ENCODE results near the gene ART1.
A peak's percentile ranks its signal among the peaks of the same experiment; 100 is the strongest.

Gene ART1

DNA sequence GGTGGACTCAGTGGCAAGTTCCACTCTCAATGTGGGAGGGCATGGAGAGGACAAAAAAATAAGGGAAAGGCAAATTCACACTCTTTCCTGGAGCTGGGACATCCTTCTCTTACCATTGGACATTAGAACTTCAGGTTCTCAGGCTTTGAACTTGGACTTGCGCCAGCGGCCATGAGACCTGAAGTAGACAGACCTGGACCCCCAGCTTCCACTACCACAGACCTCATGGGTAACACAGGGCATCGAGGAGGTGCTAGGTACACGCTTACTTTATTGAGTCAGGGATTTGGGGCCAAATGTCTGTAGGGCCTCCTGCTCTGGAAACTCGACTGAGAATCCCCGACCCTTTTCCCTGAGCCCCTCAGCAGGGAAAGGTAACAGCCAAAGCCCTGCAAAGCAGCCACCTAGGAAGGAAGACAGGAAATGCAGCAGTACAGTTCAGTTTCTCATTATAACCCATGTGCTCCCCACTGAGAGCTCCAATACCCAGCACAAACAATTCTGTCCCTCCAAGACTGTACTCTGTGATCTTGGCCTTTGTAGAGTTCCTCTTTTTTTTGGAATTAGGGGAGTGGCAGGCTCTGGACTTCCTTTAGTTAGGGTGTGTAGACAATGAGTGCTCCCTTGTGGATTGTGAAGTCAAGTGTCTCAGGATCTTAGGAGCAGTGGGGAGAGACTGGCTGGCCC, 20.6 kb downstream of the ART1 start:
- no peak for DNase-seq (ENCODE audit: low spot score)
- no peaks in the 10 kb centered on the region for H3K9me3 Mint-ChIP-seq
- no peak overlapping the region for H3K27ac Mint-ChIP-seq
- no peak overlapping the region for H3K4me3 Mint-ChIP-seq
- peaks cover 7% of the 10 kb centered on the region for H3K36me3 Mint-ChIP-seq (ENCODE audit: low read depth)
- peaks cover 2% of the 10 kb centered on the region for H3K4me1 Mint-ChIP-seq (ENCODE audit: low read depth)
- H3K27me3 Mint-ChIP-seq (ENCODE audit: low read depth): no peaks in the 10 kb centered on the region

DNA sequence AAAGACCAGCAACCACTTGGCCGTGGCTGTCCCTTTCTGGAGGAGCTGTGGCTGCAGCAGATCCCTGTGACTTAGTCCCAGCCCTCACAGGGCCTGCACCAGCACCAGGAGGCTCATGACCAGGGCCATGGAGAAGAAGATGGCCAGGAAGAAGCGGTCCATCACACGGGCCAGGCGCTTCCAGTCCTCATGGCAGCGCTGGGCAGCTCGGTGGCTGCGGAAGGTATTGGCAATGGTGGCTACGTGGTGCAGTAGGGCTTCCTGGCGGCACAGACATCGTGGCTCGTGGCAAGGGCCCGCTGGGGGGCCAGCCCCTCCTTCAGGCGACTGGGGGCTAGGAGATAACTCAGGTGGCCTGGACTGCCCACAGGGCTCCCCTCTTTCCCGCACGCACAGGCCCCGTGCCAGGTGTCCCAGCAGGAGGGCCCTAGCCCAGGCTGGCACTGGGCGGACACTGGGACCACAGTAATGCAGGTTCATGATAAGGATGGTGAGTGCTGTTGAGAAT, 21.1 kb downstream of the ART1 start:
- Mint-ChIP-seq H3K9me3 (no peaks in the 10 kb centered on the region), H3K27ac (no peak overlapping the region), H3K4me3 (no peak overlapping the region), H3K27me3 (ENCODE audit: low read depth) (no peaks in the 10 kb centered on the region), H3K4me1 (ENCODE audit: low read depth) (peaks cover 2% of the 10 kb centered on the region), H3K36me3 (ENCODE audit: low read depth) (peaks cover 12% of the 10 kb centered on the region)
- DNase-seq (ENCODE audit: low spot score): no peak

DNA sequence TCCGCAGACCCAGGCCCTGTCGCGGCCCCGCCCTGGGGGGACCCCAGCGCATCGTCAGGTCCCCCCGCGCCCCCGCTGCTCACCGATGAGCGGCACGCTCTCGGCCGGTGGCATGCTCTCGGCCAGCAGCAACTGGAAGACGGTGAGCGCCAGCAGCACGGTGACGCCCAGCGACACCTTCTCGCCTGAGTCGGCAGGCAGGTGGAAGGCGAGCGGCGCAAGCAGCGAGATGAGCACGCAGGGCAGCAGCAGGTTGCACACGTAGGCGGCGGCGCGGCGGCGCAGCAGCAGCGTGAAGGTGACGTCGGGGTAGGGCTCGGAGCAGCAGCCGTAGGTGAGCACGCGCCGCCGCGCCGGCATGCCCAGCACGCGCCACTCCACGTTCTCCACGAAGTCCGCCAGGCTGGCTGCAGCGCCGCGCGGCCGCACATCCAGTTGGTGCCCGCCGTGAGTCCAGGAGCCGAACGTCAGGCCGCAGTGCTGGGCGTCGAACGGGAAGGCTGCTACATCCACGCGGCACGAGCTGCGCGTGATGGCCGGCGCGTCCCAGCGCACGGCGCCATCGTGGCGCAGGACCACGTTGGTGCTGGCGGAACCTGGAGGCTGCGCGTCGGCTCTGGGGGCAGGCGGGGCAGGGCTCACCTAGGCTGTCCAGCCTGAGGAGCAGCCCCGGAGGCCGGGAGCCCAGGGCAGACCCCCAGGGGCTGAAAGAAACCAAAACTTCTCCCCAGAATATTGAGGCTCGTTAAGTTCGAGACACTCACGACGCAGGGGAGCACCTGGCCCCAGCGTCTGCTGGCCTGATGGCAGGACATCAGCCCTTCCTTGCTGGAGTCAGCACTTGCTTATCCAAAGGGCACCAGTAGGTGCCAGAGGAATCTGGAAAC, 22.5 kb downstream of the ART1 start:
- no peaks in the 10 kb centered on the region for H3K9me3 Mint-ChIP-seq
- no peak overlapping the region for H3K4me3 Mint-ChIP-seq
- H3K27me3 Mint-ChIP-seq (ENCODE audit: low read depth): no peaks in the 10 kb centered on the region
- H3K4me1 Mint-ChIP-seq (ENCODE audit: low read depth): peaks cover 2% of the 10 kb centered on the region
- H3K36me3 Mint-ChIP-seq (ENCODE audit: low read depth): peaks cover 12% of the 10 kb centered on the region
- no peak overlapping the region for H3K27ac Mint-ChIP-seq
- no peak for DNase-seq (ENCODE audit: low spot score)

DNA sequence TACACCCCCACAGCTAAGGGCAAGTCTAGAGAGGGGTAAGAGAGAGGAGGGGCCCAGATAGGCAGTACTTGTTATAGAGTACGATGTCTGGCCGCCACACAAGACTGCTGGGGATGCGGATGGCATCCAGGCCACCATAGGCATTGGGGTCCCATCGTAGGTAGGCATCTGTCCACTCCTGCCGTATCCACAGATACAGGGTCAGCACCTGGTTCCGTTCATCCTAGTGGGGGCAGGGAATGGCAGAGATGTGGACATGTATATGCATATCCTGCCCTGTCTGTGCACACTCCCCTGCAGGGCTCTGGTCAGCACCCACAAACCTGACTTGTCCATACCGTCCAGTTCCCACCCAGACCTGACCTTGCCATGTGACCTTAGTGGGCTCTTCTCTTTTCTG, 24.2 kb downstream of the ART1 start:
- no peaks in the 10 kb centered on the region for H3K9me3 Mint-ChIP-seq
- no peaks in the 10 kb centered on the region for H3K27me3 Mint-ChIP-seq (ENCODE audit: low read depth)
- peaks cover 21% of the 10 kb centered on the region for H3K36me3 Mint-ChIP-seq (ENCODE audit: low read depth)
- no peaks in the 10 kb centered on the region for H3K4me1 Mint-ChIP-seq (ENCODE audit: low read depth)
- no peak for DNase-seq (ENCODE audit: low spot score)
- no peak overlapping the region for H3K27ac Mint-ChIP-seq
- no peak overlapping the region for H3K4me3 Mint-ChIP-seq

- no peaks in the 10 kb centered on the region for H3K9me3 Mint-ChIP-seq
- no peak for DNase-seq (ENCODE audit: low spot score)
- H3K4me1 Mint-ChIP-seq (ENCODE audit: low read depth): no peaks in the 10 kb centered on the region
- no peak overlapping the region for H3K27ac Mint-ChIP-seq
- H3K36me3 Mint-ChIP-seq (ENCODE audit: low read depth): peaks cover 26% of the 10 kb centered on the region
- no peaks in the 10 kb centered on the region for H3K27me3 Mint-ChIP-seq (ENCODE audit: low read depth)
- no peak overlapping the region for H3K4me3 Mint-ChIP-seq
Observed at GRCh38 chr11:3669742-3670183, 24.8 kb downstream of the ART1 start.

DNA sequence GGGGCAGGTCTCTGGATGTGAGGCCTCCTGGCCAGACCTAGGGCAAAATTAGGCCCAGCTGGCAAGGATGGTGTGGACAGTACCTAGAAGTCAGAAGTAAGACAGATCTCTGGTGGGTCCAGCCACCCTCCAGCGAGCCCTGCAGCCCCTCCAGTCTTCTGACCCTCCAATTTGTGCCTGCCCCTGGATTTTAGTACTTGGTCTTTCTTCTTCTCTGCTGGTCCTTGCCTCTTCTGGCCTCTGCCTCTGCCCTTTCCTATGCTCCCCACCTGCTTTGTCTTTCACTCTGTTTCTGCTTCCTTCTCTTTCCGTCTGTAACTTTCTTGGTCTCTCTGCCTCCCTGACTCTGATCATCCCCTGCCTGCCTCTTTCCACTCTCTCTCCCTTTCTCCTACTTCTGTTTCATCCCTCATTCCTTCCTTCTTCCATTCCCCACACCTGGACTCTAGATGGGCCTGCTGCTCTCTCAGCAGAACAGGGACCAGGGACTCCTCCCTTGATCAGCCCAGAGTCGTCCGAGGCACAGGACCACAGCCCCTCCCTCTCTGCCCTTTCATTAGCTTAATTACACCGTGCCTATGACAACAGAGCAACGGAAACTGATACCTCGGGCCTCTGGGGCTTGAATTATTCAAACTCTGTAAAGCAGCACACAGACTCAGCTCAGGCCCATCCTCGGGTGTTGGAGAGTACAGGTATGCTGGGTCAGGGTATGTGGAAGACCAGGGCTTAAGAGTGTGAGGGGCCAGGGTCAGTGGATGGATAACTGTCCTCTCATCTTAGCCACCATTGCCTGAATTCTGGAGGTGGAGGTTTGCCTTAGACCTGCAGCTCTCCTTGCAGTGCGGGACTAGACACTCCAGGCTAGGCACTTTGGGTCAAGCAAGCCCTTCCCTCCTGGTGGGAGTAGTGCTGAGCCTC, 26.7 kb downstream of the ART1 start, which contains the start of gene CHRNA10:
Gene CHRNA10, minus strand, starts transcription at position 51 of the 921 bp plus-strand sequence. CDS start 72 bp downstream, outside the sequence.
- H3K9me3 Mint-ChIP-seq: no peaks in the 10 kb centered on the region
- no peak within 1 kb of the TSS for H3K4me3 Mint-ChIP-seq
- H3K36me3 Mint-ChIP-seq (ENCODE audit: low read depth): peaks cover 37% of the 10 kb centered on the region
- no peaks in the 10 kb centered on the region for H3K27me3 Mint-ChIP-seq (ENCODE audit: low read depth)
- DNase-seq (ENCODE audit: low spot score): no peak
- peak within 1 kb of the TSS; percentile 37 for H3K27ac Mint-ChIP-seq
- H3K4me1 Mint-ChIP-seq (ENCODE audit: low read depth): no peaks in the 10 kb centered on the region

DNA sequence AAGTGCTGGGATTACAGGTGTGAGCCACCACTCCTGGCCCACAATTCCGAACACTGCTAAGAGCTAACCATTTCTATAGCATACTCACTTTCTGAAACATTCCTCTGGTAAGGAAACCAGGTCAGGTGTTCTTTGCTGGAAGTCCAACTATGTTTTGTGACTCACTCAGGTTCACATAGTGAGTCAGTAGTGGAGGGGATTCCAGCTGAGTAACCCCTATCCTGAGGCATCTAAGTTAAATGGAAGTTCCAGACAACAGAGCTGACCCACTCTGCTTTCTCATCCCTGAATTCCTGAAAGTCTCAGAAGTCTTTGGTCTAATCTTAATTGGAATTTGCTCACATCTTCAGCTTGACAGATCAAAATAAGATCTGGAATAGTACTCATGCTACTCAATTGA, 29.3 kb downstream of the ART1 start:
- Mint-ChIP-seq H3K27ac (no peak overlapping the region), H3K4me1 (ENCODE audit: low read depth) (no peaks in the 10 kb centered on the region), H3K4me3 (no peak overlapping the region), H3K9me3 (no peaks in the 10 kb centered on the region), H3K27me3 (ENCODE audit: low read depth) (no peaks in the 10 kb centered on the region), H3K36me3 (ENCODE audit: low read depth) (peaks cover 57% of the 10 kb centered on the region)
- DNase-seq (ENCODE audit: low spot score): no peak

DNA sequence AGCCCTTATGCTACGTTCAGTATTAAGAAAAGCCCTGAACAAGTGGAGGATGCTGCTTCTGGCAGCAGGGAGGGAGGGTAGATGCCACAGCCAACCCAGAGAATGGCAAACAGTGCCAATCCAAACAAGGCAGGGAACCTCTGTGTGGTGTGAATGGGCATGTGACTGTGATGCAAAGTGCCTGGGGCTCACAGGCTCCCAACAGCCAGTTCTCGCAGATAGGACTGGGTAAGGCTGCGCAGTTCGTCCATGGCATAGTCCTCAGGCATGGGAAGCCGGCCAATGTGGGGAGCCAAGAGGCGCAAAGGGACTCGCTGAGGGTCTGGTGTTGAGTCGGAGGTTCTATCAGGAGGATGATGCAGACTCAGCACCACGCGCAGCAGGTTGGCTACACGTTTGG, 31.0 kb downstream of the ART1 start:
- DNase-seq (ENCODE audit: low spot score): no peak
- Mint-ChIP-seq H3K4me1 (ENCODE audit: low read depth) (no peaks in the 10 kb centered on the region), H3K36me3 (ENCODE audit: low read depth) (peaks cover 63% of the 10 kb centered on the region), H3K27ac (no peak overlapping the region), H3K9me3 (no peaks in the 10 kb centered on the region), H3K27me3 (ENCODE audit: low read depth) (no peaks in the 10 kb centered on the region), H3K4me3 (no peak overlapping the region)

GRCh38 chr11:3679077-3679476, 34.1 kb downstream of the ART1 start:
- Mint-ChIP-seq H3K9me3 (no peaks in the 10 kb centered on the region), H3K4me3 (no peak overlapping the region), H3K36me3 (ENCODE audit: low read depth) (peaks cover 73% of the 10 kb centered on the region), H3K27me3 (ENCODE audit: low read depth) (no peaks in the 10 kb centered on the region), H3K27ac (no peak overlapping the region), H3K4me1 (ENCODE audit: low read depth) (peaks cover 9% of the 10 kb centered on the region)
- DNase-seq (ENCODE audit: low spot score): no peak

DNA sequence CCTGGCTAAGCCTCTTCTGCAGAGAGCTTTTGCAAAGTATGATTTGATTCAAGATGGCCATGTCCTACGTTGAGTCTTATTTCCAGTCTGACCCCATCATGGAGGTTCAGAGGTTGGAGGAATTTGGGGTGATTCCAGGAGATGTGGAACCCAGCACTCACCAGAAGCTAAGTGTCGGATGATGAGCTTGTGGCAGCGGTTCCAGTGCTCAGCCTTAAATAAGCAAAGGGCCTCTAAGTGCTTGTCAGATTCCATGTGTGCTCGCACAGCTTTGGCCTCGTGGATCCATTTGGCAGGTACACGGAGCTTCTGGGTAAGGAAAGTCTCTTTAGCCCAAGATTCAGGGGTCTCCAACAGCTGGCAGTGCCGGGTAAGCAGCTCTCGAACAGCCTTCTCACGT, 38.1 kb downstream of the ART1 start:
- no peaks in the 10 kb centered on the region for H3K9me3 Mint-ChIP-seq
- H3K27me3 Mint-ChIP-seq (ENCODE audit: low read depth): no peaks in the 10 kb centered on the region
- H3K36me3 Mint-ChIP-seq (ENCODE audit: low read depth): peaks cover 71% of the 10 kb centered on the region
- H3K27ac Mint-ChIP-seq: no peak overlapping the region
- peaks cover 11% of the 10 kb centered on the region for H3K4me1 Mint-ChIP-seq (ENCODE audit: low read depth)
- H3K4me3 Mint-ChIP-seq: no peak overlapping the region
- DNase-seq (ENCODE audit: low spot score): no peak

DNA sequence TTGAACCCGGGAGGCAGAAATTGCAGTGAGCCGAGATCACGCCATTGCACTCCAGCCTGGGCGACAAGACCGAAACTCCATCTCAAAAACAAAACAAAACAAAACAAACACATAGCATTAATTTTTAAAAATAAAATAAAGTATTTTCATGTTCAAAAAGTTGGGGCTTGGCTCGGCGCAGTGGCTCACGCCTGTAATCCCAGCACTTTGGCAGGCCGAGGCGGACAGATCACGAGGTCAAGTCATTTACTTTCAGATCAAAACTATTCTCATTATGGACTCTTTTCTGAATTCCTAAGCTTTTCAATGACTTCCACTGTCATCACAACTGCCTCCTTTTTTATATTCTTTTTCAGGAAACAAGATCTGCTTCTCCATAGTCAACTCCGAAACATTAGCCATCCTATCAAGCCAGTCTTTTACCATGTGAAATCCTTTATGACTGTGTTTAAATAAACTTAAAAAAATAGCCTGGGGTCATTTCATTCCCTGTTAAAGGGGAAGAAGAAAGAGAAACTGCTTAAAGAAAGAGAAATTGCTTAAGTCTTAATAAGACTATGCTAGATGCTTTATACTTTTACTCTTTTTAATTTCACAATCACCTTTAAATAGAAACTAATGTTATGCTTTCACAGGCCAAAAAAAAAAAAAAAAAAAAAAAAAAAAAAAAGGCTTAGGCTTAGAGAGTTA, 39.3 kb downstream of the ART1 start:
- peak overlapping the region; percentile 31 for H3K27ac Mint-ChIP-seq
- H3K36me3 Mint-ChIP-seq (ENCODE audit: low read depth): peaks cover 63% of the 10 kb centered on the region
- DNase-seq (ENCODE audit: low spot score): no peak
- no peak overlapping the region for H3K4me3 Mint-ChIP-seq
- H3K9me3 Mint-ChIP-seq: no peaks in the 10 kb centered on the region
- H3K27me3 Mint-ChIP-seq (ENCODE audit: low read depth): no peaks in the 10 kb centered on the region
- peaks cover 11% of the 10 kb centered on the region for H3K4me1 Mint-ChIP-seq (ENCODE audit: low read depth)

GRCh38 chr11:3684819-3685172, 39.9 kb downstream of the ART1 start:
- H3K27me3 Mint-ChIP-seq (ENCODE audit: low read depth): no peaks in the 10 kb centered on the region
- H3K4me1 Mint-ChIP-seq (ENCODE audit: low read depth): peaks cover 11% of the 10 kb centered on the region
- H3K4me3 Mint-ChIP-seq: no peak overlapping the region
- no peaks in the 10 kb centered on the region for H3K9me3 Mint-ChIP-seq
- H3K27ac Mint-ChIP-seq: no peak overlapping the region
- DNase-seq (ENCODE audit: low spot score): no peak
- peaks cover 59% of the 10 kb centered on the region for H3K36me3 Mint-ChIP-seq (ENCODE audit: low read depth)

GRCh38 chr11:3685923-3686322, 41.0 kb downstream of the ART1 start:
- Mint-ChIP-seq H3K36me3 (ENCODE audit: low read depth) (peaks cover 54% of the 10 kb centered on the region), H3K27ac (no peak overlapping the region), H3K4me3 (no peak overlapping the region), H3K9me3 (no peaks in the 10 kb centered on the region), H3K27me3 (ENCODE audit: low read depth) (no peaks in the 10 kb centered on the region), H3K4me1 (ENCODE audit: low read depth) (peaks cover 11% of the 10 kb centered on the region)
- DNase-seq (ENCODE audit: low spot score): no peak
